IMR-90 (cell line): ENCODE measurements around the gene NUDCD2.

ENCODE experiments used
- BHLHE40 ChIP-seq: fragments of 150-350 bp; IDR thresholded peaks from 2 replicates; pipeline ENCODE4 v1.6.1; 2016; ENCODE audit warnings: mild to moderate bottlenecking, low read depth, low read length
- CEBPB ChIP-seq: IDR thresholded peaks from 2 replicates; pipeline ENCODE4 v1.6.1; 2012; ENCODE audit warnings: low read depth, low read length, improper control_type of control experiment
- CHD1 ChIP-seq: IDR thresholded peaks from 2 replicates; pipeline ENCODE4 v1.6.1; 2012; ENCODE audit warnings: low read depth, low read length, improper control_type of control experiment
- MAFK ChIP-seq: IDR thresholded peaks from 2 replicates; pipeline ENCODE4 v1.6.1; 2012; ENCODE audit warnings: low read depth, low read length, improper control_type of control experiment
- MAZ ChIP-seq: IDR thresholded peaks from 2 replicates; pipeline ENCODE4 v1.6.1; 2012; ENCODE audit warnings: low read depth, mild to moderate bottlenecking, low read length, improper control_type of control experiment, moderate library complexity, borderline replicate concordance
- MXI1 ChIP-seq: IDR thresholded peaks from 2 replicates; pipeline ENCODE4 v1.6.1; 2012; ENCODE audit warnings: low read depth, mild to moderate bottlenecking, low read length, moderate library complexity, borderline replicate concordance
- POLR2A ChIP-seq: IDR thresholded peaks from 2 replicates; pipeline ENCODE4 v1.6.1; 2012; ENCODE audit warnings: mild to moderate bottlenecking, low read depth, low read length
- RAD21 ChIP-seq: IDR thresholded peaks from 2 replicates; pipeline ENCODE4 v1.6.1; 2012; ENCODE audit warnings: low read length, improper control_type of control experiment
- RCOR1 ChIP-seq: IDR thresholded peaks from 2 replicates; pipeline ENCODE4 v1.6.1; 2012; ENCODE audit warnings: mild to moderate bottlenecking, low read length, improper control_type of control experiment; ENCODE audit not compliant: insufficient replicate concordance
- SMC3 ChIP-seq: fragments of 150-350 bp; IDR thresholded peaks from 2 replicates; pipeline ENCODE4 v1.6.1; 2016; ENCODE audit warnings: low read depth, mild to moderate bottlenecking, antibody characterized with exemption, low read length, moderate library complexity
- TF ChIP-seq, protein P1 (sequence below): conservative IDR thresholded peaks from 2 replicates; pipeline ENCODE4 v1.5.1; 2012; ENCODE audit warnings: mild to moderate bottlenecking, low read depth, low read length, improper control_type of control experiment
- TF ChIP-seq, protein P2 (sequence below): fragments of 150-350 bp; IDR thresholded peaks from 2 replicates; pipeline ENCODE4 v1.6.1; 2017; ENCODE audit warnings: mild to moderate bottlenecking, antibody characterized with exemption, low read length, low read depth
- TF ChIP-seq, protein P3 (sequence below): fragments of 150-350 bp; IDR thresholded peaks from 2 replicates; pipeline ENCODE4 v1.6.1; 2016; ENCODE audit warnings: low read depth, mild to moderate bottlenecking, low read length, moderate library complexity, borderline replicate concordance

DNA sequence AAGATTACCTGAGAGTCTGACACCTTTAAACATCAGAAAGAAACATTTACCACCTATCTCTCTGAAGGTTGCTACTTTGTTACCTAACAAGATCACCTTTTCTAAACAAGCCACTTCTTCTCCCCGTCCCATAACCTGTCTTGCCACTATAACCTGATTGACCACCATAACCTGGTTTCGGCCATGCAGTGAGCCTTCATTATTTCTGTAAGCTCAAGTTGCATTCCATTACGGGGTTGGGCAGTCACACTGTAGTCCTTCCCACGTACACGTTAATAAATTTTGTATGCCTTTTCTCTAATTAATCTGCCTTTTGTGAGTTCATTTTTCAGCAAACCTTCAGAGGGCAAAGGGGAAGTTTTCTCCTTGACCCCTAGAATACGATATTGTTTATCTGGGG, 50.5 kb downstream of the NUDCD2 start:
- TF ChIP-seq, protein P1, sequence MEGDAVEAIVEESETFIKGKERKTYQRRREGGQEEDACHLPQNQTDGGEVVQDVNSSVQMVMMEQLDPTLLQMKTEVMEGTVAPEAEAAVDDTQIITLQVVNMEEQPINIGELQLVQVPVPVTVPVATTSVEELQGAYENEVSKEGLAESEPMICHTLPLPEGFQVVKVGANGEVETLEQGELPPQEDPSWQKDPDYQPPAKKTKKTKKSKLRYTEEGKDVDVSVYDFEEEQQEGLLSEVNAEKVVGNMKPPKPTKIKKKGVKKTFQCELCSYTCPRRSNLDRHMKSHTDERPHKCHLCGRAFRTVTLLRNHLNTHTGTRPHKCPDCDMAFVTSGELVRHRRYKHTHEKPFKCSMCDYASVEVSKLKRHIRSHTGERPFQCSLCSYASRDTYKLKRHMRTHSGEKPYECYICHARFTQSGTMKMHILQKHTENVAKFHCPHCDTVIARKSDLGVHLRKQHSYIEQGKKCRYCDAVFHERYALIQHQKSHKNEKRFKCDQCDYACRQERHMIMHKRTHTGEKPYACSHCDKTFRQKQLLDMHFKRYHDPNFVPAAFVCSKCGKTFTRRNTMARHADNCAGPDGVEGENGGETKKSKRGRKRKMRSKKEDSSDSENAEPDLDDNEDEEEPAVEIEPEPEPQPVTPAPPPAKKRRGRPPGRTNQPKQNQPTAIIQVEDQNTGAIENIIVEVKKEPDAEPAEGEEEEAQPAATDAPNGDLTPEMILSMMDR: no peak
- TF ChIP-seq MXI1: no peak
- TF ChIP-seq RAD21: no peak
- TF ChIP-seq POLR2A: no peak
- TF ChIP-seq MAZ: no peak
- TF ChIP-seq, protein P2, sequence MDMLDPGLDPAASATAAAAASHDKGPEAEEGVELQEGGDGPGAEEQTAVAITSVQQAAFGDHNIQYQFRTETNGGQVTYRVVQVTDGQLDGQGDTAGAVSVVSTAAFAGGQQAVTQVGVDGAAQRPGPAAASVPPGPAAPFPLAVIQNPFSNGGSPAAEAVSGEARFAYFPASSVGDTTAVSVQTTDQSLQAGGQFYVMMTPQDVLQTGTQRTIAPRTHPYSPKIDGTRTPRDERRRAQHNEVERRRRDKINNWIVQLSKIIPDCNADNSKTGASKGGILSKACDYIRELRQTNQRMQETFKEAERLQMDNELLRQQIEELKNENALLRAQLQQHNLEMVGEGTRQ: no peak
- no peak for TF ChIP-seq CEBPB
- TF ChIP-seq RCOR1: no peak
- no peak for TF ChIP-seq CHD1
- TF ChIP-seq, protein P3, sequence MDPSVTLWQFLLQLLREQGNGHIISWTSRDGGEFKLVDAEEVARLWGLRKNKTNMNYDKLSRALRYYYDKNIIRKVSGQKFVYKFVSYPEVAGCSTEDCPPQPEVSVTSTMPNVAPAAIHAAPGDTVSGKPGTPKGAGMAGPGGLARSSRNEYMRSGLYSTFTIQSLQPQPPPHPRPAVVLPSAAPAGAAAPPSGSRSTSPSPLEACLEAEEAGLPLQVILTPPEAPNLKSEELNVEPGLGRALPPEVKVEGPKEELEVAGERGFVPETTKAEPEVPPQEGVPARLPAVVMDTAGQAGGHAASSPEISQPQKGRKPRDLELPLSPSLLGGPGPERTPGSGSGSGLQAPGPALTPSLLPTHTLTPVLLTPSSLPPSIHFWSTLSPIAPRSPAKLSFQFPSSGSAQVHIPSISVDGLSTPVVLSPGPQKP: no peak
- TF ChIP-seq BHLHE40: no peak
- no peak for TF ChIP-seq MAFK
- no peak for TF ChIP-seq SMC3
